DND-41 (cell line): Measurements from ENCODE around the gene FXYD2.
A peak's percentile ranks its signal among the peaks of the same experiment; 100 is the strongest.

Experiments used
- ATAC-seq: fragments of 200-7000 bp; cut with Tn5 transposase; 3 replicates; pipeline ENCODE4 v1.9.1; 2021; ENCODE audit warnings: low read depth; ENCODE audit not compliant: insufficient read depth
- DNase-seq: peaks from one replicate; pipeline ENCODE4 v3.0.0-alpha.2; 2020
- H2AFZ ChIP-seq: 2 replicates; pipeline ENCODE4 v1.6.0; 2012; ENCODE audit warnings: low read depth, low read length
- H3K27ac ChIP-seq: 2 replicates; pipeline ENCODE4 v1.5.1; 2012; ENCODE audit warnings: low read length, inconsistent platforms
- H3K27me3 ChIP-seq: fragments of 200-600 bp; sonication (generic); 2 replicates; pipeline ENCODE4 v1.6.0; 2012; ENCODE audit warnings: low read length, mild to moderate bottlenecking, inconsistent platforms; ENCODE audit not compliant: insufficient read depth, poor library complexity
- H3K36me3 ChIP-seq: 2 replicates; pipeline ENCODE4 v1.5.1; 2012; ENCODE audit warnings: low read length, inconsistent platforms; ENCODE audit not compliant: insufficient read depth
- H3K4me1 ChIP-seq: 2 replicates; pipeline ENCODE4 v1.5.1; 2012; ENCODE audit warnings: mild to moderate bottlenecking, low read length; ENCODE audit not compliant: insufficient read depth
- H3K4me2 ChIP-seq: 2 replicates; pipeline ENCODE4 v1.6.0; 2012; ENCODE audit warnings: mild to moderate bottlenecking, moderate library complexity, low read length, inconsistent platforms; ENCODE audit not compliant: insufficient read depth
- H3K4me3 ChIP-seq, 2 experiments: fragments of 200-600 bp in 1 of 2; shearing (Covaris generic) in 1 of 2; 2 replicates each; pipeline ENCODE4 v1.5.1; 2012 to 2016; ENCODE audit warnings: inconsistent platforms in 2 of 2, low read length in 2 of 2, mild to moderate bottlenecking in 2 of 2, low read depth in 1 of 2, moderate library complexity in 1 of 2
- H3K79me2 ChIP-seq: 2 replicates; pipeline ENCODE4 v1.6.0; 2012; ENCODE audit warnings: low read length, inconsistent platforms; ENCODE audit not compliant: insufficient read depth
- H3K9ac ChIP-seq: 2 replicates; pipeline ENCODE4 v1.6.0; 2012; ENCODE audit warnings: low read depth, mild to moderate bottlenecking, inconsistent platforms, low read length, moderate library complexity
- H3K9me3 ChIP-seq: 2 replicates; pipeline ENCODE4 v1.5.1; 2012; ENCODE audit warnings: low read length, moderate library complexity, mild to moderate bottlenecking, inconsistent platforms; ENCODE audit not compliant: insufficient read depth, severe bottlenecking
- H4K20me1 ChIP-seq: 2 replicates; pipeline ENCODE4 v1.6.0; 2012; ENCODE audit warnings: low read length; ENCODE audit not compliant: insufficient read depth
- CTCF ChIP-seq: IDR thresholded peaks from 2 replicates; pipeline ENCODE4 v1.5.1; 2012; ENCODE audit warnings: borderline replicate concordance, low read length, moderate library complexity, mild to moderate bottlenecking; ENCODE audit not compliant: poor library complexity, severe bottlenecking; ENCODE audit errors: extremely low read depth
- EZH2 ChIP-seq: IDR thresholded peaks from 3 replicates; pipeline ENCODE4 v1.6.1; 2012; ENCODE audit warnings: borderline replicate concordance, low read depth, mild to moderate bottlenecking, moderate library complexity, low read length, inconsistent platforms; ENCODE audit not compliant: severe bottlenecking

The FXYD2 gene

DNA sequence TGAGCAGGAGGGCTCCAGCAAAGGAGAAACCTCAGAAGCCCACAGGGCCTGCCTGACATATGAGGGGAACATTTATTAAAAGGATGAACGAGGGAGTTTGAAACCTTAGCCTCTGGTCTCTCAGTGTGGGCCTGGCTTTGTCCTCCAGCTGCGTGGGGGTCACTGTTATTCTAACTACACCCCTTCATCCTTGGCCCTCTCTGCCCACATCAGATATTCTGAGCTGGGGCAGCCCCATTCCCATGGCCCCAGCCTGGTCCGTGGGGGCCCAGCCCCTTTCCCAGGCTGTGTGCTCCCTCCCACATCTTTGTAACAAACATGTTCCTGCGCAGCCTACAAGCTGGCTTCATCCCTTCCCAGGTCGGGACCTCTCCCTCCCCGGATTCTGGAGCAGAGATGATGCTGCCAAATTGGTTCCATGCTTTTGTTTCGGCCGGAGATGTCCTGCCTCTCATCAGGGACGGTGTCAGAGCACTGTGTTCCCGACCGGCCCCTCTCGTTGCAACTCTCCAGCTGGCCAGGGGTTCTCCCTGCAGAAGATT lies 47.9 kb upstream of the FXYD2 start:
- H3K4me1 ChIP-seq, result peaks cover 61% of the 10 kb centered on the region
- H3K27ac ChIP-seq, result no peak overlapping the region
- no peaks in the 10 kb centered on the region for H3K9me3 ChIP-seq
- no peak overlapping the region for H3K9ac ChIP-seq
- TF ChIP-seq CTCF (no peak), EZH2 (no peak)
- peaks cover 20% of the 10 kb centered on the region for H3K36me3 ChIP-seq
- H3K27me3 ChIP-seq, result no peaks in the 10 kb centered on the region
- DNase-seq (no peak), ATAC-seq (no peak)
- peaks cover 88% of the 10 kb centered on the region for H3K79me2 ChIP-seq
- no peak overlapping the region for H2AFZ ChIP-seq
- no peak overlapping the region for H3K4me3 ChIP-seq
- H3K4me2 ChIP-seq, result no peak overlapping the region; the same call in 1 of the 2 replicates
- peaks cover 75% of the 10 kb centered on the region for H4K20me1 ChIP-seq

DNA sequence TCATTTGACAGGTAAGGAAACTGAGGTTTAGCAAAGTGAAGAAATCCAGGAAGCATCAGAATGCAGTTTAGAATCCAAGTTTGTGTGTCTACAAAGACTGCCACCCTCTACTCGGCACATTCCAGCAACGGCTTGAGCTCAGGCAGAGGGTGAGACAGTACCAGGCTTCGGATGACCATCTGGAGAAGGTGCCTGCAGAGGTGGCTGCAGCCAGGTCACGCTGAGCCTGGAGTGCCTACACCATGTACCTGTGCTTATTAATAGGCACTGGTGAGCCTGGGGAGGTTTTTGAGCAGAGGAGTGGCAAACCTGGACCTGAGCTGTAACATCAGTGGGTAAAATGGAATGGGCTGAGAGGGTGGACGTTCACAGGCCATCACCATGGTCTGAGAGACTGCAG lies 47.2 kb upstream of the FXYD2 start:
- ATAC-seq, result no peak

DNA sequence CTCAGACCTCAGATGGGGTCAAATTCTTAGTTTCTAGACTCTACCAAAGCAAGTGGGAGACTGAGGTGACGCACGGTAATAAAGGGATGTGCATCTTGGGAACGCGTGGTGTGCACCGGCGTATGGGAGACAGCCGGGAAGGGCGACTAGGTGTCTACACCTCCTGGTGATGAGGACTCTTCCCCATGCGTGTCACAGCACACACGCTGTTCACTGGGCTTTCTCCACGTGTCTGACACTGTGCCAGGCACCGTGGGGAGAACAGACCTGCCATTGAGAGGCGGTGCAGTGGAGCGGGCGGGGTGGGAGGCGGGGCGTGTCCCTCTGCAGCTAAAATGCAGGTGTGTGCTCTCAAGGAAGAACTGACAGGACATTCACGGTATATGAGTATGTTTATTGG lies 46.6 kb upstream of the FXYD2 start:
- Histone ChIP-seq H3K27ac (peak overlapping the region; percentile 54), H3K27me3 (no peaks in the 10 kb centered on the region), H3K9ac (no peak overlapping the region), H3K4me3 (no peak overlapping the region), H3K79me2 (peaks cover 99% of the 10 kb centered on the region), H3K4me2 (no peak overlapping the region), H3K9me3 (no peaks in the 10 kb centered on the region), H3K36me3 (peaks cover 29% of the 10 kb centered on the region), H4K20me1 (peaks cover 80% of the 10 kb centered on the region), H3K4me1 (peaks cover 52% of the 10 kb centered on the region), H2AFZ (no peak overlapping the region)
- DNase-seq (no peak), ATAC-seq (no peak)
- TF ChIP-seq CTCF, result no peak
- no peak for TF ChIP-seq EZH2

More for the DNA sequence above, 47.2 kb upstream of the FXYD2 start:
- no peaks in the 10 kb centered on the region for H3K27me3 ChIP-seq
- H3K9me3 ChIP-seq, result no peaks in the 10 kb centered on the region
- peaks cover 24% of the 10 kb centered on the region for H3K36me3 ChIP-seq
- peaks cover 95% of the 10 kb centered on the region for H3K79me2 ChIP-seq
- 0 out of 2 replicates have a peak overlapping the region, but pooled peaks have one; percentile 1 for H3K27ac ChIP-seq
- no peak overlapping the region for H3K4me3 ChIP-seq
- H2AFZ ChIP-seq, result no peak overlapping the region
- peaks cover 54% of the 10 kb centered on the region for H3K4me1 ChIP-seq
- no peak for TF ChIP-seq EZH2
- TF ChIP-seq CTCF, result no peak
- H3K4me2 ChIP-seq, result no peak overlapping the region
- peaks cover 75% of the 10 kb centered on the region for H4K20me1 ChIP-seq
- no peak for DNase-seq
- H3K9ac ChIP-seq, result no peak overlapping the region
